SK-N-SH treated with all-trans-retinoic acid at 6 μM for 48 hours (cell line): ENCODE data around the gene SCN1B.
"Not testable (repeated sequence)": the region's sequence is repeated elsewhere in the genome, so short reads cannot be mapped to it uniquely, and the experiment has no call there.

Experiments used
- ATAC-seq: fragments of 200-7000 bp; cut with Tn5 transposase; 3 replicates; pipeline ENCODE4 v1.9.1; 2020; ENCODE audit warnings: mild to moderate bottlenecking, moderate library complexity
- BACH2 ChIP-seq: fragments of 250-450 bp; sonication (Bioruptor Pico); IDR thresholded peaks from 2 replicates; pipeline ENCODE4 v1.9.0; 2021; ENCODE audit warnings: mild to moderate bottlenecking, borderline replicate concordance
- CREB5 ChIP-seq: fragments of 250-450 bp; sonication (Bioruptor Pico); IDR thresholded peaks from 2 replicates; pipeline ENCODE4 v1.5.1; 2020; ENCODE audit warnings: low read depth, mild to moderate bottlenecking, moderate library complexity
- CSDC2 ChIP-seq: fragments of 250-450 bp; sonication (Bioruptor Pico); IDR thresholded peaks from 2 replicates; pipeline ENCODE4 v1.5.0; 2020; ENCODE audit warnings: mild to moderate bottlenecking, moderate library complexity
- CSRNP3 ChIP-seq: fragments of 250-450 bp; sonication (Bioruptor Pico); IDR thresholded peaks from 2 replicates; pipeline ENCODE4 v1.5.1; 2021; ENCODE audit warnings: mild to moderate bottlenecking, moderate library complexity
- ESRRG ChIP-seq: fragments of 250-450 bp; sonication (Bioruptor Pico); IDR thresholded peaks from 2 replicates; pipeline ENCODE4 v1.6.1; 2021; ENCODE audit warnings: mild to moderate bottlenecking
- GLIS3 ChIP-seq: fragments of 250-450 bp; sonication (Bioruptor Pico); IDR thresholded peaks from 2 replicates; pipeline ENCODE4 v1.5.0; 2020; ENCODE audit warnings: mild to moderate bottlenecking, moderate library complexity
- ISL1 ChIP-seq: fragments of 250-450 bp; sonication (Bioruptor Pico); IDR thresholded peaks from 2 replicates; pipeline ENCODE4 v2.1.2; 2022; ENCODE audit warnings: mild to moderate bottlenecking, moderate library complexity
- OSR1 ChIP-seq: fragments of 250-450 bp; sonication (Bioruptor Pico); IDR thresholded peaks from 2 replicates; pipeline ENCODE4 v1.8.0; 2022; ENCODE audit warnings: moderate library complexity, mild to moderate bottlenecking, inconsistent platforms
- PATZ1 ChIP-seq: fragments of 250-450 bp; sonication (Bioruptor Pico); IDR thresholded peaks from 2 replicates; pipeline ENCODE4 v1.8.0; 2020; ENCODE audit warnings: mild to moderate bottlenecking, moderate library complexity, borderline replicate concordance
- PPARA ChIP-seq: fragments of 250-450 bp; sonication (Bioruptor Pico); IDR thresholded peaks from 2 replicates; pipeline ENCODE4 v1.5.0; 2020; ENCODE audit warnings: mild to moderate bottlenecking, borderline replicate concordance
- RARB ChIP-seq: fragments of 250-450 bp; sonication (Bioruptor Pico); IDR thresholded peaks from 2 replicates; pipeline ENCODE4 v1.8.0; 2021; ENCODE audit warnings: mild to moderate bottlenecking, moderate library complexity
- SNAI2 ChIP-seq: fragments of 250-450 bp; sonication (Bioruptor Pico); IDR thresholded peaks from 2 replicates; pipeline ENCODE4 v1.5.0; 2020; ENCODE audit warnings: mild to moderate bottlenecking, moderate library complexity
- TCF4 ChIP-seq: fragments of 250-450 bp; sonication (Bioruptor Pico); IDR thresholded peaks from 2 replicates; pipeline ENCODE4 v1.8.0; 2021; ENCODE audit warnings: mild to moderate bottlenecking, moderate library complexity, borderline replicate concordance
- TOX ChIP-seq: fragments of 250-450 bp; sonication (Bioruptor Pico); IDR thresholded peaks from 2 replicates; pipeline ENCODE4 v1.8.0; 2021; ENCODE audit warnings: mild to moderate bottlenecking, moderate library complexity, borderline replicate concordance
- TSHZ2 ChIP-seq: fragments of 250-450 bp; sonication (Bioruptor Pico); IDR thresholded peaks from 2 replicates; pipeline ENCODE4 v1.5.0; 2020; ENCODE audit warnings: mild to moderate bottlenecking, moderate library complexity
- ZC3H10 ChIP-seq: fragments of 250-450 bp; sonication (Bioruptor Pico); IDR thresholded peaks from 2 replicates; pipeline ENCODE4 v1.5.1; 2021; ENCODE audit warnings: mild to moderate bottlenecking, moderate library complexity
- ZFP3 ChIP-seq: fragments of 250-450 bp; sonication (Bioruptor Pico); IDR thresholded peaks from 2 replicates; pipeline ENCODE4 v1.5.0; 2020; ENCODE audit warnings: mild to moderate bottlenecking, moderate library complexity
- ZFP30 ChIP-seq: fragments of 450-650 bp; formaldehyde crosslinking; IDR thresholded peaks from 2 replicates; pipeline ENCODE4 v1.5.0; 2022; ENCODE audit warnings: mild to moderate bottlenecking, moderate library complexity
- ZNF565 ChIP-seq: fragments of 450-650 bp; formaldehyde crosslinking; conservative IDR thresholded peaks from 2 replicates; pipeline ENCODE4 v1.5.0; 2020; ENCODE audit warnings: low read depth, mild to moderate bottlenecking, moderate library complexity
- ZNF70 ChIP-seq: fragments of 450-650 bp; formaldehyde crosslinking; IDR thresholded peaks from 2 replicates; pipeline ENCODE4 v1.5.0; 2020; ENCODE audit warnings: mild to moderate bottlenecking, moderate library complexity

Gene SCN1B

GRCh38 chr19:35013041-35013819, 17.0 kb upstream of the SCN1B start:
- TF ChIP-seq PATZ1 (CRISPR knock-in tag) = no peak
- no peak for TF ChIP-seq ZC3H10
- no peak for TF ChIP-seq SNAI2 (CRISPR knock-in tag)
- no peak for TF ChIP-seq ZFP3 (CRISPR knock-in tag)
- peak; percentile 81 for ATAC-seq

- TF ChIP-seq ZNF70 (CRISPR knock-in tag) (no peak), TSHZ2 (no peak), RARB (CRISPR knock-in tag) (no peak), ESRRG (CRISPR knock-in tag) (no peak), GLIS3 (CRISPR knock-in tag) (no peak), ZNF565 (no peak), PATZ1 (CRISPR knock-in tag) (no peak), SNAI2 (CRISPR knock-in tag) (no peak), ZFP30 (CRISPR knock-in tag) (no peak), ISL1 (CRISPR knock-in tag) (no peak), PPARA (no peak), TCF4 (CRISPR knock-in tag) (no peak), ZFP3 (CRISPR knock-in tag) (no peak), CSDC2 (no peak), BACH2 (CRISPR knock-in tag) (no peak), ZC3H10 (no peak), CREB5 (CRISPR knock-in tag) (no peak), CSRNP3 (CRISPR knock-in tag) (no peak), OSR1 (CRISPR knock-in tag) (no peak), TOX (no peak)
- no peak for ATAC-seq
Measured at GRCh38 chr19:35013820-35014754, 16.2 kb upstream of the SCN1B start.

GRCh38 chr19:35014774-35015173, 15.5 kb upstream of the SCN1B start:
- not testable (repeated sequence) for ATAC-seq
